Mesodermal cell (in vitro differentiated cells): ENCODE results near the gene NEK4.

Experiments used
- H3K27ac ChIP-seq: 2 replicates; pipeline ENCODE4 v1.7.0; 2013; ENCODE audit warnings: mild to moderate bottlenecking, low read depth, low read length, moderate library complexity; ENCODE audit not compliant: severe bottlenecking
- H3K36me3 ChIP-seq: 2 replicates; pipeline ENCODE4 v1.7.1; 2013; ENCODE audit warnings: mild to moderate bottlenecking, low read length, moderate library complexity; ENCODE audit not compliant: control insufficient read depth, insufficient read depth
- H3K4me1 ChIP-seq: one replicate; pipeline ENCODE4 v1.7.1; 2013; ENCODE audit warnings: mild to moderate bottlenecking, low read length; ENCODE audit not compliant: insufficient read depth, control insufficient read depth, poor library complexity, severe bottlenecking
- H3K4me3 ChIP-seq: 2 replicates; pipeline ENCODE4 v1.7.0; 2013; ENCODE audit warnings: low read length, control low read depth, mild to moderate bottlenecking; ENCODE audit not compliant: insufficient read depth, poor library complexity, severe bottlenecking; ENCODE audit errors: extremely low read depth
- H3K9me3 ChIP-seq: 2 replicates; pipeline ENCODE4 v1.7.1; 2013; ENCODE audit warnings: mild to moderate bottlenecking, low read length, moderate library complexity; ENCODE audit not compliant: control insufficient read depth
- WGBS, 2 experiments: methylation state at CpG; one replicate each; pipeline ENCODE4 v1.1.5; 2013; ENCODE audit warnings: missing lambda C conversion rate in 2 of 2; ENCODE audit not compliant: insufficient coverage in 2 of 2; 5-methylcytosine and 5-hydroxymethylcytosine counted together

The NEK4 gene

GRCh38 chr3:52809149-52809548 is 38.4 kb upstream of the NEK4 start:
- Histone ChIP-seq H3K4me1 (no peaks in the 10 kb centered on the region), H3K9me3 (no peaks in the 10 kb centered on the region), H3K36me3 (no peaks in the 10 kb centered on the region), H3K4me3 (no peak overlapping the region), H3K27ac (no peak overlapping the region)
- WGBS, 2 experiments: 75 to 88% methylated on average over 2 of the region's 2 CpGs

DNA sequence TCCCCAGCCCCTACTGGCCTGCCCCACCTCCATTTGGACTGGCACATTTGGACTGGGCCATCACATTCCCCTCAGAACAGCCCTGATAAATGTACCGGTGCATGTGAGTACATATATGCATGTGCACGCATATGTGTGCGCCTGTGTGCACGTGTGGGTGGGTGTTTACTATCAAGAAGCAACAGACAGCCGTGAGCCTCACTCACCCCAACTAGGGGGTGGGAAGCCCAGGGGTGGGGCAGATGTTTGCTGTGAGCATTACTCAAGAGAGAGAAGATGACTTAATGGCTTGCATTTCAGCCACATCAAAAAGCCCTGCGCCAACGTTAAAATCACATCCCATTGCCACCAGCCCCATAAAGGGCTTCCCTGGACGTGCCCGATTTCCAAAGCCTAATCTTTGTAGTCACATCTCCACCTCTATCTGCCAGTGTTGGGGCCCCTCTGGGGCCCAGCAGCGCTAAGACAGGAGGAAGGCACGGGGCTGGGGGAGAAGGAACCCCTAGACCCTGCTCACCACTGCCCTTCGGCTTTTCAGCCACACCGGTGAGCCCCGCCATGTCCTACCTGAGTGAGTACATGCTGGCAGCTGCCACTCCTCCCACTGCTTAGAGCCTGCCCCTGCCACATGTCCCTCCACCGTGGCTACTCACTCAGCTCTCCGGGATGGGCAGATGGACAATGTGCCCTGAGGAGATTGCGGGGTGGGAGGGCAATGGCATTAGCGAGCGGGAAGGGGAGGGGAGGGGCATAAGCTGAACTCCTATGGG is 34.7 kb upstream of the NEK4 start:
- no peak overlapping the region for H3K27ac ChIP-seq
- no peak overlapping the region for H3K4me3 ChIP-seq
- 90 to 96% methylated on average over 5 to 9 of the region's 19 CpGs for WGBS, 2 experiments
- no peaks in the 10 kb centered on the region for H3K36me3 ChIP-seq
- no peaks in the 10 kb centered on the region for H3K4me1 ChIP-seq
- H3K9me3 ChIP-seq: no peaks in the 10 kb centered on the region

DNA sequence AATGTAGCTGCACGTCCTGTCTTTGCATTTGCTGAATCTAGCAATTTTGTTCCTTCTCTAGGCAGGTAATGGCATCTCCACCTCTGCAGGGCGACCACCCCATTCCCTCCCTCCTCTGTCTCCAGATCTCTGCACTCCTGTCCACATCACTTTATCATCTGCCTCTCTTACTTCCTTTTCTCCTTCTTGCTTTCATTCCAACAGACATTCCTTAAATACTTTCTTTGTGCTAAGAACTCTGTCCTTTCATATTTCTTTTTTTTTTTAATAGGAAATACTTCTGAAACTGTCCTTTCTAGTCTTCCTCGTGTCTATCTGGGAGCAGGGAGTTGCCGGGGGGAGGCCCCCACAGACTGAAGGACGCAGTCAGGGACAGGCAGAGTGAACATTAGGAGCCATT is 31.1 kb upstream of the NEK4 start:
- Histone ChIP-seq H3K36me3 (no peaks in the 10 kb centered on the region), H3K27ac (no peak overlapping the region), H3K4me3 (no peak overlapping the region), H3K9me3 (no peaks in the 10 kb centered on the region), H3K4me1 (no peaks in the 10 kb centered on the region)
- 86 to 88% methylated on average over 5 of the region's 5 CpGs for WGBS, 2 experiments

DNA sequence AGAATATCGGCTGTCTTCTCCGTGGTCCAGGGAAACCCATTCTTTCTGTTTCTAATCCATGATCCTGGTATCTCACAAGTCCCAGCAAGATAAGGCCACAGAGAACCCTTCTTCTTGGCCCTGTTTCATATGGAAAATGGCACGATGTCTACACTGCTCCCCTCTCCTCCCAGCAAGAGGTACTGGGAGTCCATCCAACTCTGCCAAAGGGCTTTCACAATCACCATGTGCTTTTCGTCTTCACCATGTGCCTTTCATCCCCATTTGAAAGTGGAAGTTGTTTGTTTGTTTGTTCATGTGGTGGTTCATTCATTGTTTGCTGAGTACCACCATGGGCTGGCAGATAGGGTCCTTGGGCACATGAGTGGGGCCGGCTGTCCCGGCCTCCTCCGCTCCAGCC is 29.3 kb upstream of the NEK4 start:
- H3K9me3 ChIP-seq: no peaks in the 10 kb centered on the region
- no peak overlapping the region for H3K27ac ChIP-seq
- WGBS, 2 experiments: 87 to 91% methylated on average over 4 to 6 of the region's 7 CpGs
- H3K4me1 ChIP-seq: no peaks in the 10 kb centered on the region
- H3K4me3 ChIP-seq: no peak overlapping the region
- H3K36me3 ChIP-seq: no peaks in the 10 kb centered on the region

GRCh38 chr3:52798978-52799476 is 28.3 kb upstream of the NEK4 start:
- 68 to 71% methylated on average over 8 to 10 of the region's 14 CpGs for WGBS, 2 experiments
- H3K9me3 ChIP-seq: no peaks in the 10 kb centered on the region
- no peak overlapping the region for H3K4me3 ChIP-seq
- H3K4me1 ChIP-seq: no peaks in the 10 kb centered on the region
- no peaks in the 10 kb centered on the region for H3K36me3 ChIP-seq
- no peak overlapping the region for H3K27ac ChIP-seq

GRCh38 chr3:52798376-52798977 is 27.7 kb upstream of the NEK4 start:
- Histone ChIP-seq H3K36me3 (no peaks in the 10 kb centered on the region), H3K4me3 (no peak overlapping the region), H3K27ac (no peak overlapping the region), H3K9me3 (no peaks in the 10 kb centered on the region), H3K4me1 (no peaks in the 10 kb centered on the region)
- 93 to 94% methylated on average over 10 of the region's 10 CpGs for WGBS, 2 experiments

DNA sequence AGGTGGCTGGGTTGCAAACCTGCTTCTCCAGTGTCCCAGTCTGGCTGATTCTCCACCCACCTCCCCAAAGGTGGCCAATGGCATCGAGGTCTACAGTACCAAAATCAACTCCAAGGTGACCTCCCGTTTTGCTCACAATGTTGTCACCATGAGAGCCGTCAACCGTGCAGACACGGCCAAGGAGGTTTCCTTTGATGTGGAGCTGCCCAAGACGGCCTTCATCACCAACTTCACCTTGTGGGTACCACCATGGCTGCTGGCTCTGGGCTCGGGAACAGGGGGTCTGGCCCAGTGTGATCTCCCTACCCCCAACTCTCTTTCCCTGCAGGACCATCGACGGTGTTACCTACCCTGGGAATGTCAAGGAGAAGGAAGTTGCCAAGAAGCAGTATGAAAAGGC is 25.7 kb upstream of the NEK4 start:
- no peak overlapping the region for H3K4me3 ChIP-seq
- no peaks in the 10 kb centered on the region for H3K4me1 ChIP-seq
- WGBS, 2 experiments: 94 to 96% methylated on average over 6 of the region's 9 CpGs
- H3K9me3 ChIP-seq: no peaks in the 10 kb centered on the region
- H3K36me3 ChIP-seq: no peaks in the 10 kb centered on the region
- no peak overlapping the region for H3K27ac ChIP-seq

DNA sequence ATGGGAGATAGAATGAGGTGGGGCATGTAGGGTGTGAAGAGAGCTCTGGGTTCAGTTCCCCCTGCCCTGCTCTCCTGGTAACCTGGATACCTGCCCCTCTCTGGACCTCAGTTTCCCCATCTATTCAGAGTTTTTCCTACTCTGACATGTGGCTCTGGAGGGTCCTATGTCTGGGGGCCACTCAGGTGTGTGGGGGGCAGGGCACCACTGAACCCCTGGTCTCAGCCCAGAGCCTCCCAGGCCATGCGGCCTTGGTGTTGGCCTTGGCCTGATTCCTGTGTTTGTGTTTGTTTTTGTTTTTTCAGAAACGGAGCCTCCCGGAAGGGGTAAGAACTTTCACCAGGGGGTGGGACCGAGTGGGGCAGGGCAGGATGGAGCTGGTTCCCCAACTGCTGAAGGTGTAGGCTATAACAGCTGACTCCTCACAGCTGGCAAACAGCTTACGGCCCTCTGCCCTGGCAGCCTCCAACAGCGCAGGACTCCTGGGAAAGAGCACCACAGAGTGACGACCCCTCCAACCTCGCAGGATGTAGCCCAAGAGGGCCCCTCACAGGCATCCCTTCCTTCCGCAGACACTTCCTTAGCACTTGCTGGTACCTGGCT is 24.7 kb upstream of the NEK4 start:
- WGBS, 2 experiments: 50 to 85% methylated on average over 1 to 8 of the region's 9 CpGs
- Histone ChIP-seq H3K36me3 (no peaks in the 10 kb centered on the region), H3K9me3 (no peaks in the 10 kb centered on the region), H3K27ac (no peak overlapping the region), H3K4me3 (no peak overlapping the region), H3K4me1 (no peaks in the 10 kb centered on the region)

DNA sequence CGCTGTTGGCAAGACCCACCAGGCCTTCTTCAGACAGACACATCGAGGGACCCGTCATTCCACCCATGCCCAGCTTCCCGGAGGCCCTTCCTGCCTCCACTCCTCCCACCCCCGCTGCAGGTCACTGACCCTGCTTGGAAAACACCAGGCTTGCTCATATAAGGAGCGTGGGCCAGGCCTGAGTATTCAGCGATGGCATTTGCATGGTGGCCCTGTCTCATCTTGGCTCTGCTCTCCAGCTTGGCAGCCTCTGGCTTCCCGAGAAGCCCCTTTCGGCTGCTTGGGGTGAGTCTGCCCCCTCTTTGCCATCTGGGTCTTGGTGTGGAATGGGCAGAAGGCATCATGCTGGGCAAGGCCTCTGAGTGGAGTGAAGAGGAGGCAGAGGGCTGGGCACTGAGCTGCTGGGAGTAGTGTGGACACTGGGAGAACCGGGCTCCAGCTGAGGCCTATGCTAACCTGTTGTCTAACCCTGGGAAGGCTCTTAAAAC is 23.9 kb upstream of the NEK4 start, which contains the start of gene ITIH3:
Gene ITIH3, plus strand, starts transcription at position 185 of the 488 bp plus-strand sequence. Its CDS starts 8 bp downstream, at position 193.
- no peaks in the 10 kb centered on the region for H3K9me3 ChIP-seq
- WGBS, 2 experiments: 86 to 87% methylated on average over 10 of the region's 10 CpGs
- no peaks in the 10 kb centered on the region for H3K4me1 ChIP-seq
- no peaks in the 10 kb centered on the region for H3K36me3 ChIP-seq
- no peak within 1 kb of the TSS for H3K27ac ChIP-seq
- no peak within 1 kb of the TSS for H3K4me3 ChIP-seq

GRCh38 chr3:52793702-52794611 is 23.2 kb upstream of the NEK4 start:
- H3K4me3 ChIP-seq: no peak overlapping the region
- WGBS, 2 experiments: 83 to 85% methylated on average over 7 to 9 of the region's 9 CpGs

More at GRCh38 chr3:52793702-52794611, 23.2 kb upstream of the NEK4 start:
- H3K4me1 ChIP-seq: no peaks in the 10 kb centered on the region
- H3K9me3 ChIP-seq: no peaks in the 10 kb centered on the region
- H3K36me3 ChIP-seq: no peaks in the 10 kb centered on the region
- H3K27ac ChIP-seq: no peak overlapping the region
